Activated CD8-positive, alpha-beta memory T cell treated with anti-CD3 and anti-CD28 coated beads for 4 hours (primary cell): ENCODE data around the gene MNAT1.
"Not testable (repeated sequence)": the region's sequence is repeated elsewhere in the genome, so short reads cannot be mapped to it uniquely, and the experiment has no call there.

Experiments used
- DNase-seq, 2 donors: peaks; one replicate each; pipeline ENCODE4 v3.0.0-alpha.2; 2020; ENCODE audit warnings: low read depth in 2 of 2

MNAT1 gene

DNA sequence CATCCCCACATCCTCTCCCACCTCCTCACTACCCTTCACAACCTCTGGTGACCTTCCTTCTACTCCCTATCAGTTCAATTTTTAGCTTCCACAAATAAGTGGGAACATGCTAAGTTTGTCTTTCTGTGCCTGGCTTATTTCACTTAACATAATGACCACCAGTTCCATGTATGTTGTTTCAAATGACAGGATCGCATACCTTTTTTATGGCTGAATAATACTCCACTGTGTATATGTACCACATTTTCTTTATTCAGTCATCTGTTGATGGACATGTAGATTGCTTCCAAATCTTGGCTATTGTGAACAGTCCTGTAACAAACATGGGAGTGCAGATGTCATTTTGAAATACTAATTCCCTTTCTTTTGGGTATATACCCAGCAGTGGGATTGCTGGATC lies 147.7 kb downstream of the MNAT1 start:
- DNase-seq, result no peak

DNA sequence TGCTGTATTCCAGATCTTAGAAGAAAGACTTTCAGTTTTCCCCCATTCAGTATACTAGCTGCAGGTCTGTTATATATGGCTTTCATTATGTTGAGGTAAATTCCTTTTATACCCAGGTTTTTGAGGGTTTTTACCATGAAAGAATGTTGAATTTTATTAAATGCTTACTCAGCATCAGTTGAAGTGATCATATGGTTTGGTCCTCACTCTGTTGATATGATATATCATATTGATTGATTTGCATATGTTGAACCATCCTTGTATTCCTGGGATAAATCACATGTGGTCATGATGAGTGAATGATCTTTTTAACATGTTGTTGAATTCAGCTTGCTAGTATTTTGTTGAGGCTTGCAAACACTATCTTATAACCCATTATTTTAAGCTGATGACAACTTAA lies 149.6 kb downstream of the MNAT1 start:
- no peak for DNase-seq

DNA sequence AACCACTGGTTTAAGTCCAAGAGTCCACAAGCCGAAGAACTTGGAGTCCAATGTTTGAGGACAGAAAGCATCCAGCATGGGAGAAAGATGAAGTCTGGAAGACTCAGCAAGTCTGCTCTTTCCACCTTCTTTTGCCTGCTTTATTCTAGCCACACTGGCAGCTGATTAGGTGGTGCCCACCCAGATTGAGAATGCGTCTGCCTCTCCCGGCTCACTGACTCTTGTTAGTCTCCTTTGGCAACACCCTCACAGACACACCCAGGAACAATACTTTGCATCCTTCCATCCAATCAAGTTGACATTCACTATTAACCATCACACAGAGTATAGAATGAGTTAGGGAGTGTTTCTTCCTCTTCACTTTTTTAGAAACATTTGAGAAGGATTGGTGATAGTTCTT lies 156.1 kb downstream of the MNAT1 start:
- DNase-seq, result not testable (repeated sequence)

DNA sequence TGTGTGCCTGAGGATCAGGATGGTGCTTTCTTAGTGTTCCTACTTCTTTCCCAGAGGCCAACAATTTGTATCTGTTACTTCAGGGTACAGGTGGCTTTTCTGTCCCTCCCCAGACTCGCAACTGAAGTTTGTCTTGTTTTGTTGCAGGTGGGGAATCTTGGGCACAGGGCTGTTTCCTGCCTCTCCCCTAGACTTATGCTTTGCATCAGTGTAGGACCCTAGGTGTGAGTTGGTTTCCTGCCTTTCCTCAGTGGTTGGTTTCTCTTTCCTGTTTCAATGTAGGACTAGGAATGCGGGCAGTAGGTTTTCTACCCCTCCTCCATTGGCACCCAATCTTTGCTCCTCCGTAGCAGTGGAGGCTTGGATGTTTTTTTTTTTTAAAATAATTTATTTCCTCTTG lies 159.3 kb downstream of the MNAT1 start:
- no peak for DNase-seq

DNA sequence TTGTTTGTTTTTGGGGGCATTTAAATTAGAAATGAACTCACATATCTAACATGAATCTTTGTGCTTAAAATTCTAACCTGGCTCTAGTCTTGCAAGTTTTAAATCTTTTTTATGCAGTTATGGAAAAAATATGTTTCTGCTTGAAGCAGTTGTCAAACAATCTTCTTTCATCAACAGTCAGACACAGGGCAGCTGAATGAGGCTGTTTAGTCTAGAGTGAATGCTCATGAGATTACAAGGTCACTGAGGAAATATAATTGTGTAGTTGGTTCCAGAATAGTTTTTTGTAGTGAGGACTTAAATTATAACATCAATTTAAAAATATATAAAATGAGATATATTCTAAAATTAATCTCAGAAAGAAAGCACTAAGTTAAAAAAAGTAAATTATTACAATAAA lies 169.8 kb downstream of the MNAT1 start:
- DNase-seq, result no peak

DNA sequence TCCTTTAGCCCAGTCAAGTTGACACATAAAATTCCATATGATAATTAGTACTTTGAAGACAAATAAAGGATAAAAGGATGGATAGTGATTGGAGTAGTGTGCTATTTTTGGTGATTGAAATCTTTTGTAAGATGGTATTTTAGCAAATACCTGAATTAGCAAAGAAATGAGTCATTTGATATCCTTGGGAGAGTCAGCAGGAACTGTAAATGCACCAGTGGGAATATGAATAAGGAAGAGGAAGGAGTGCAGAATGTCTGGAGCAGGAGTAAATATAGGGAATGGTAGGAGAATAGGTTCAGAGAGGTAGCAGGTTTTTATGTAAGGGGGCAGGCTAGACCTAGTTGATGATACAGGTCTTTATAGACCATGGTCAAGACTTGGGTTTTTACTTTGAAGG lies 171.4 kb downstream of the MNAT1 start:
- DNase-seq, result no peak

DNA sequence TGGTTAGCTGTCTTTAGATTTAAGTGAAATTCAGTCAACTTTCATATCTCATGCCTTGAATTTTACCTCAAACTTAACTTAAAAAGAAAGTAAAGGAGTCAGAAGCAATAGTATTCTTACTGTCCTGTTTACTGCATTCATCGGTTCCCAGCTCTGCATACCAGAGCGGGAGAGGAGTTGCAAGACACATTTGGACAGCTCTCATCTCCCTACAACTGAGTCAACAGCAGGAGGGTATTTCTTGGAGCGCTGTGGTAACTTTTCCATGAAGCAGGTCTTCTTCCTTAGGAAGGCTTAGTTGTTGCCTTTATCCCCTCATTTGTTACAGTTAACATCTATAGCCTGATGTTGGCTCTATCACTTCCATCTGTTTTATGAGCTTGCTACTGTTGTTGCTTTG lies 181.2 kb downstream of the MNAT1 start:
- no peak for DNase-seq

DNA sequence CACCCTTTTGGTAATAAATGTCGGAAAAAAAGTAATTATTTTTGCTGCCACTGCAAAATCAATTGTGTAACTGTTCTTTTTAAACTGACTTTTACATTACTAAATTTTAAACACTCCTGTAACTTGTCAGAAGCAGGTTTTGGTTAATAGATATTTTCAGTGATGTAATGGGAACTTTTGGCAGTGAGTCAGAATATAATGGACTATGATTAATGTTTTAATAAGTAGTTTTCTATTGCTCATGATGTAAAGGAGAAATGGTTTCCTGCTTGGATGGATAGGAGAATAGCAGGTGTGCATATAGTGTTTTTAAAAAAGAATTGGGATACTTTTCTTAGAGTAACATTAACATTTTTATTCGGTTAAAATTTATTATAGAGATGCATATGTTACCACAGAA lies 187.5 kb downstream of the MNAT1 start:
- no peak for DNase-seq

DNA sequence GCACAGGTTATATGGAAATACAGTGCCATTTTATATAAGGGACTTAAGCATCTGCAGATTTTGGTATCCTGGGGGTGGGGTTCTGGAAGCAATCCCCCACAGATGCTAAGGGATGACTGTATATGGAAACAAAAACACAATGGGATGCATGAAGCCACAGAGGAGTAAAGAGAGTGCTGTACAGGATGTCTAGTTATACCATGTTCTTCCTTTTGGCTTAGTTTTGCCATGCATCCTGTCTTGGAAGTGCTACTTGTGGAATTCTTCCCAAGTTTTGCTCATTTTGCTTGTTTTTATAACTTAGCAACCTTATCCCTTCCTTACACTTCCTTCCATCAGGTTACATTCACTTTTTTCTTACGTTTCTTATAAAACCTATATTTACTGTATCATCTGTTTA lies 190.7 kb downstream of the MNAT1 start:
- DNase-seq, result no peak

DNA sequence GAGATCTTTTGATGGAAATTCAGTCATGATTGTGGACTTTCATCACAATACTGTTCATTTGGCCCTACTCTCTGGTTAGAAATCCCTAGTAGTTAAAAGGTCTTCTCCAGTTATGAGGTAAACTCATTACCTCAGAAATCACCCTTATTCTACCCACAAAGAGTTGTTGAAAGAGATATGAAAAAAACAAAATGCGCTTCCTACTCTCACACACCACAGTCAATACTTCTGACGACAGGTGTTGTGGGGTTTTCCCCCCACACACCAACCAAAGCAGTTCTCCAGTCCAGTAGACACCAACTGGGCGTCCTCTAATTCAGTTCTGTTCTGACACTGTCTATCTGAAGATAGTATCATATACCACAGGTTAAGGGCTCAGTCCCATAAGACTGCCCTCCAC lies 191.4 kb downstream of the MNAT1 start:
- DNase-seq, result no peak

DNA sequence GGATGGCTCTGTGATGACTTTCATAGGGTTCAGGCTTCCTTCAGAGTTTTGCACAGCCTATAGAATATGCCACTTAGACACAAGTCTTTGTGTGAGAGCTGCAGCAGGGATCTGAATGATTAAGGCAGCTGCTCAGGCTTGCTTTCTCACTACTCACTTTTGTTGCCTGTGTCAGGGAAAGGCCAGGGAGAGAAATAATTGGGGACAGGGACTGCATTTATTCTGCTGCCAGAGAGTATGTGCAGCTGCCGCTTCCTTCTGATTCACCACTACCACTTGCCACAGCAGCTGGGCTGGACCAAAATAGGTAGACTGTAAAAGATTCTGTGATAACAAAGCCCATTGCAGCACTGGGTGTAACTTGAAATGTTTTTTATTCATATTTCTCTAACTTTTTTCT lies 196.7 kb downstream of the MNAT1 start:
- no peak for DNase-seq

DNA sequence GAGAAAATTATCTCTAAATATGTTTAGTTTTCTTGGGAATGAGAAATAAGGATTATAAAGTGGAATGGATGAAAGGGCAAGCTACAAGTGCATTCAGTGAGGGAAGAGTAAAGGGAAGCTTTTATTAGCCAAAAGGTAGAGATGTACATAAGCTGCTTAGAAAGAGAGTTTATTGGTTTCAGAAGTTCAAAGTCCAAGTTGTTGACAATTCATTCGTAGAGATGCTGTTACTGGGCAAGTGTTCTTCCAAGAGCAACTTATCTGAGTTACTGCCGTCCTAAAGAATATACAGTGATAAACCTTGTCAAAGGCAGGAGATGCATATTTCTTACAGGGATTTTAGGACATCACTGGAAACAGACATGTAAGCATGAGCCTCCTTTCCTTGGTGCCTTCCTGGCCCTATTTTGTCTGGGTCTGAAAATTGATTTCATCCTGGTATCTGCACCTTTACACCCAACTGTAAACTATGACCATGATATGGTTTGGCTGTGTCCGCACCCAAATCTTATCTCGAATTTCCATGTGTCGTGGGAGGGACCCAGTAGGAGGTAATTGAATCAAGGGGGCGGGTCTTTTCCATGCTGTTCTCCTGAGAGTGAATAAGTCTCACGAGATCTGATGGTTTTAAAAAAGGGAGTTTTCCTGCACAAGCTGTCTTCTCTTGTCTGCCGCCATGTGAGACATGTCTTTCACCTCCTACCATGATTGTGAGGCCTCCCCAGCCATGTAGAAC lies 199.5 kb downstream of the MNAT1 start:
- no peak for DNase-seq

DNA sequence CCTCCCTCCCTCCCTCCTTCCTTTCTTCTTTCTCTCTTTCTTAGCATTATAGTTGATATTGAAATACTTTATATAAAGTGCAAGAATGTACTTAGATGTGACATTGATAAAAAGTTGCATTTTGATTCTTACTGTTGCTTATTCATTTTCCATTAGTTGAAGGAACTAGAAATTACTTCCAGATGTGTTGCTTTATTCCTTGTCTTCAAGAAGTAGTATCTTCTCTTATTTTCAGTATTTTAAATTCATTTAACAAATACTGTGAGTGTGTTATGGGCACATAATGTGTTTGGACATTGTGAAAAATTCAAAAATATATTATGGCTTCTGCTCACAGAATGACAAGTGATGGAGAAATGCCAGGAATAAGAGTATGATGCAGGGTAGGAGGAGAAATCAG lies 200.8 kb downstream of the MNAT1 start:
- no peak for DNase-seq

DNA sequence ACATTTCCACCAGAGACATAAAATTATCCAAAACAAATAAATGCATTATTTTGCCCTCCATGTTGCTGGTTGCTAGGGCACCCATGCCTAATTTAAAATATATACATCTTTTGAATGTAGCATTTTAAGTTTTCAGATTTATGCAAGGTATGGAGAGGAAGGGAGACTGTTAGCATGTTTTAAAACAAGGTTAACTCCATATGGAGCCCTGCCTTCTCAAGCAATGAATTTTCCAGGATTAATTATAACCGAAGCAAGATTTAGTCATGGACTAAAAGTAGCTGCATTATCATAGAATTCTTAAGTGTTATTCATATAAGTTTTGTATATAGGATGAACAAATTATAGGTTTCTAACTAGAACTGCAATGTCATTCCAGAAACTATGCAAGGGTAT lies 209.1 kb downstream of the MNAT1 start:
- DNase-seq, result no peak

DNA sequence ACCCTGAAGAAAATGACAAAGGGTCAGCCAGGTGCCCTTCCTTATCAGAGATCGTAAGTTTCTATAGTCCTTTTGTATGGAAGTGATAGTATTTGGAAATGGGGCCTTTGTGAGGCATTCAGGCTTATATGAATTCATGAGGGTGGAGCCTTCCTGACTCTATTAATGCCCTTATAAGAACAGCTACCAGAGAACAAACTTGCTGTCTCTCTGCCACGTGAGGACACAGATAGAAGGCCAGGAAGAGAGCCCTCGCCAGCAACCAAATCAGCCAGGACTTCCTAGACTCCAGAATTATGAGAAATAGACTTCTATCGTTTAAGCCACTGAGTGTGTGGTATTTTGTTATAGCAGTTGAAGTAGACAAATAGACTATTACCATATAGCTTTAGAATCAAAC lies 209.6 kb downstream of the MNAT1 start:
- no peak for DNase-seq

DNA sequence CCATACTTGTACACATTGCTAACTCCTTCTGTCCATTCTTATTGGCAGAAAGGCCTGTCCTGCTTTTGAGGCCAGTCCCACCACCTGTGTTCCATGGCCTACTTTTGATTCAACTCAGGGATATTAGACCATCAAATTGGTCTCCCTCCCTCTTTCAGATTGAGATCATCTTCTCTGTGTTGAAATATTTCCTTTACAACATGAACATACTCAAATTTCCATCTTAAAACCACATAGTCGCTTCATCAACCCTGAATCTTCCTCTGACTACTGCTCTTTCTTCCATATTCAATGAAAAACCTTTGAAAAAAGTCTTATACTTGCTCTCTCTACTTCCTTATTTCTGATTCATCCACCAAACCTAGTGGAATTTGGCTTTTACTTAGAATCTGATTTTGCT lies 211.4 kb downstream of the MNAT1 start:
- no peak for DNase-seq

DNA sequence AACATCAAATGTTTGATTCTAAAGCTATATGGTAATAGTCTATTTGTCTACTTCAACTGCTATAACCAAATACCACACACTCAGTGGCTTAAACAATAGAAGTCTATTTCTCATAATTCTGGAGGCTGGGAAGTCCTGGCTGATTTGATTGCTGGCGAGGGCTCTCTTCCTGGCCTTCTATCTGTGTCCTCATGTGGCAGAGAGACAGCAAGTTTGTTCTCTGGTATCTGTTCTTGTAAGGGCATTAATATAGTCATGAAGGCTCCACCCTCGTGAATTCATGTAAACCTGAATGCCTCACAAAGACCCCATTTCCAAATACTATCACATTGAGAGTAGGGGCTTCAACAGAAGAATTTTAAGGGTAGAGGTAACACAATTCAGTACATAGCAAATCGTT lies 212.2 kb downstream of the MNAT1 start:
- DNase-seq, result no peak

DNA sequence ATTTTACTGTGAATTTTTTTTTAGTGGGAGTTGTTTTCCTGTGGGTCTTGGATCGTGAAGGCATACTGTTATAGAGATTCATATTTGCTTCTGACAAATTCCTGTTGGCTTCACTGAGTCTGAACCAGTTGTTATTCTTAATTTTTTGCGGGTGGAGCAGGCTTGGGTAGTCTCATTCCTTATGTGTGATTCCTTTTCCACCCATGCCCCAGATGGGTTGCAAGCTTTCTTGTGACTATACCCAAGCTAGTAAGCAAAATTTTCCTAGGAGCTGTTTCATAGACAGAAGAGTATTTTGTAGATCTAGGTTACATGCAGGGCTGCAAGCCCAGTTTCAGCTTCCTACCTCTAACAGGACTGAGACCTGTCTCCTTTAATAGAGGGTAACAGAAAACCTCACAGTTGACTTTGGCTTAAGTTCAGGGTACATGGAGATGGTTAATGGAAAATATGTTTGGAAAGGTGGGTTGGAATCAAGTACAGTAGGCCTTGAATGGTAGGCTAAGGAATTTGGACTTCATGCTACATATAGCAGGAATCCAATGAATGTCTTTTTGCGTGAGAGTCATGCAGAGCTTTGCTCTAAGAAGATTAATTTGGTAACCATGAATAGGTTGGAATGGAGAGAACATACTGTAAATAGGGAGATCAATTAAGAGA lies 217.3 kb downstream of the MNAT1 start:
- DNase-seq, result no peak

DNA sequence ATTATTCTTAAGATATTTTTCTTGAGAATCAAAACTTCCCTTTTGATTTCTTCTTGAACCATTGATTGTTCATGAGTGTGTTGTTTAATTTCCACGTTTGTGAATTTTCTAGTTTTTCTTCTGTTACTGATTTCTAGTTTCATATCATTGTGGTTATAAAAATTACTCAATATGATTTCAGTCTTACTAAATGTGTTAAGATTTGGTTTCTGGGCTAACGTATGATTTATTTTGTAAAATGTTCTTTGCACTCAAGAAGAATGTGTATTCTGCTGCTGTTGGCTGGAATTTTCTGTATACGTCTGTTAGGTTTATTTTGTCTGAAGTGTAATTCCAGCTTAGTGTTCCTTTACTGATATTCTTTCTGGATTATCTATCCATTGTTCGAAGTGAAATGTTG lies 221.6 kb downstream of the MNAT1 start:
- no peak for DNase-seq

DNA sequence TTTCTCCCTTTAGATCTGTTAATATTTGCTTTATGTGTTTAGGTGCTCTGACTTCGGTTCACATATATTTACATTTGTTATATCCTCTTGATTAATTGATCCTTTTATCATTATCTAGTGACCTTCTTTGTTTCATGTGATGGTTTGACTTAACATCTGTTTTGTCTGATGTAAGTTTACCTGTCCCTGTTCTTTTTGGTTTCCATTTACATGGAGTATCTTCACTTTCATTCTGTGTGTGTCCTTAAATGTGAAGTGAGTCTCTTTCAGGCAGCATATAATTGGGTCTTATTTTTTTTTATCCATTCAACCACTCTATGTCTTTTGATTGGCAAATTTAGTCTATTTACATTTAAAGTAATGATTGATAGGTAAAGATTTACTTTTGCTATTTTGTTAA lies 222.1 kb downstream of the MNAT1 start:
- DNase-seq, result no peak

DNA sequence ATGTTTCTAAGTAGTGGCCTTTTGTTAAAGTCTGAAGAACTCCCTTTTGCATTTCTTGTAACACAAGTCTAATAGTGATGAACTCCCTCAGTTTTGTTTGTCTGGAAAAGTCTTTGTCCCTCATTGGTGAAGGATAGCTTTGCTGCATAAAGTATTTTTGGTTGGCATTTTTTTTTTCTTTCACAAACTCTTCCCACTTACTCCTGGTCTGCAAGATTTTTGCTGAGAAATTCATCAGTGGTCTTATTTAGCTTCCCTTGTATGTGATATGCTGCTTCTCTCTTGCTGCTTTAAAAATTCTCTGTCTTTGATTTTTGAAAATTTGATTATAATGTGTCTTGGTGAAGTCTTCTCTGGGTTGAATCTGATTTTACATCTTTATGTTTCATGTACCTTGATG lies 223.6 kb downstream of the MNAT1 start:
- DNase-seq, result no peak

DNA sequence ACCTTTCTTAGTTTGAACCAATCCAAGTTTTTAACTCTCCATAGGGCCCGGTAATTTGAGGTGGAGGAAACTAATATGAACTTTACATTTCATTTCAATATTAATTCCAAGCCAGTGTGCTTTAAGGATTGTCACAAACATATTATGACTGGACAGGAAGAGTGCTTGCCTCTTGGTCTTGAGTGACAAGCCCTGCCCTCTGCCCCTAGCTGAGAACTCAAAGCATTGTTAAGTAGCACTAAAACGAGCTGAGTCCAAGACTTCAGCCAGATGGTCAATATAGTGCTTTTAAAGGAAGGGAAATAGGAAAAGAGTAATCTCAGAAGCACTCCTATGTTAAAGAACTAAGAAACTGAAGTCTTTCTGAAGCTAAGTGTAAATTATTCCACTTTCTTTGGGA lies 229.2 kb downstream of the MNAT1 start:
- no peak for DNase-seq

DNA sequence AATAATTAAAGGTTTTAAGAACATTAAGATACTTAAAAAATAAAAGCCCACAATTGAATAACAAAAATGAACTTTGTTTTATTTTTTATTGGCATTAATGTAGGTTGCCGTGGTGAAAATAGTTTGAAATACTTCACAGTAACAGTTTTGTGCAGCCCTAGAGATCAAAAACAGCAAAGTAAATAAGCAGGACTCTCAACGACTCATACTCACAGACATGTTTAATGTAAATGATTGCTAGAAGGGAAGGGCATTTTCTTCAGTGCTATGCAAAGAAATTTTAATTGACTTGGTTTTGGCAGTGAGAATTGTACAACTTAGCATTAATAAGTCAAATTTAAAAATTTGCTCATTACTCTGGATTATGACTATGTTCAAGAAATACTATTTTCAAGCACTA lies 230.3 kb downstream of the MNAT1 start:
- DNase-seq, result no peak

DNA sequence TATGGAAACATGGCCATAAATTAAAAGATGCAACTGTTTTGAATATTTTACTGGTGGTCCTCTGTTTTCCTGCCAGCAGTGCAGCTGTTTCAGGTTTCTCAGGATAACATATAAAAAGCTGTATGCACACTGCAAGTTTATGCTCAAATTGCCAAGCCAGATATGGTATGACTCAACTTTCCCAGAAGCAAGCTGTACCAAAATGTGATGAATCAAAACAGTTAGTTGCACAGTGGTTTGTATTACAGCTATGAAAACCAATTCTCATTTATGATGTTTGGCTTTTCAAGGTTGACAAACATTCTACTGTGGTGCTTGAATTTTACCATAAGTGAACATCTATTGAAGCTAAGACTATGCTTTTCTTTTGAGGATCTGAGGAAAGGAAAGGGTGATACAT lies 230.8 kb downstream of the MNAT1 start:
- no peak for DNase-seq
